Loucy (cell line): ENCODE results near the gene HSPG2.

ENCODE experiments used
- EZH2phosphoT487 ChIP-seq: fragments of 200-600 bp; IDR thresholded peaks from 2 replicates; pipeline ENCODE4 v1.6.1; 2018; ENCODE audit warnings: antibody characterized with exemption, mild to moderate bottlenecking, moderate library complexity, borderline replicate concordance
- TF ChIP-seq, protein P1 (sequence below): fragments of 200-600 bp; sonication (generic); conservative IDR thresholded peaks from 2 replicates; pipeline ENCODE4 v1.5.1; 2014; ENCODE audit warnings: mild to moderate bottlenecking, antibody characterized with exemption, low read length

DNA sequence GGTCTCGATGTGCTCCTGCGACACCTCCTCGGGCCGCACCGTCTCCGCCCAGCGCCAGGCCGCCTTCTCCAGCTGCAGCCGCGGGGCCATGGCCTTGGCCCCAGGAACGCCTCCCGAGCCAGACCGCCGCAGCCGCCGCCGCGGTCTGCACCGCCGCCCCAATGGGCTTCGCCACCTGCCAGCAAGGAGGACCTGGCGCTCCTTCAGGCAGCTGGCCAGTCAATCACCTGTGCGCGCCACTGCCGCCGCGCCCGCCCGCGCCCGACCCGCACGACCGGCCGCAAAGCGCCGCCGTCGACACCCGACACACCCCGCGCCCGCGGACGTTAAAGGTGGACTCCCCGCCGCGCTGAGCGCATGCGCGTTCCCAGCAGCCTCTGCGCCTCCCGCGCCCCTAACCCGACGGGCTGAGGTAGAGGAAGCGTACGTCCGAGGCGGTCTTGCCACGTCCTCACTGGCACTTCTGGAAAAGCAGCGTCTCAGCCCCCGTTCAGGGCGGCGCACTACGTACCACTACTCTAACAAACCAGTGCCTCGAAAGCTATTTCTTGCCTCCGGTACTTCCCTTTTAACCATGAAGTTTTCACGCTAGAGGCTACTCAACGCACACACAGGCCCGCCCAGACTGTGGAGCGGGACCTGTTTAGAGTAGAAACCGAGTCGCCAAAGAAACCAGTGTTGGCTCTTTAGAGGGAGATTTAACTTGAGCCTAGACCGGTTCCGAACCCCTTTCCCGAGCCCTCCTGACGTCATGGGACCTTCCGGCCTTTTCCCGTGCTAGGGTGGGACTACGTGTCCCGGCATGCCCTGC lies 154.0 kb downstream of the HSPG2 start, which contains the start of gene USP48:
- TF ChIP-seq, protein P1, sequence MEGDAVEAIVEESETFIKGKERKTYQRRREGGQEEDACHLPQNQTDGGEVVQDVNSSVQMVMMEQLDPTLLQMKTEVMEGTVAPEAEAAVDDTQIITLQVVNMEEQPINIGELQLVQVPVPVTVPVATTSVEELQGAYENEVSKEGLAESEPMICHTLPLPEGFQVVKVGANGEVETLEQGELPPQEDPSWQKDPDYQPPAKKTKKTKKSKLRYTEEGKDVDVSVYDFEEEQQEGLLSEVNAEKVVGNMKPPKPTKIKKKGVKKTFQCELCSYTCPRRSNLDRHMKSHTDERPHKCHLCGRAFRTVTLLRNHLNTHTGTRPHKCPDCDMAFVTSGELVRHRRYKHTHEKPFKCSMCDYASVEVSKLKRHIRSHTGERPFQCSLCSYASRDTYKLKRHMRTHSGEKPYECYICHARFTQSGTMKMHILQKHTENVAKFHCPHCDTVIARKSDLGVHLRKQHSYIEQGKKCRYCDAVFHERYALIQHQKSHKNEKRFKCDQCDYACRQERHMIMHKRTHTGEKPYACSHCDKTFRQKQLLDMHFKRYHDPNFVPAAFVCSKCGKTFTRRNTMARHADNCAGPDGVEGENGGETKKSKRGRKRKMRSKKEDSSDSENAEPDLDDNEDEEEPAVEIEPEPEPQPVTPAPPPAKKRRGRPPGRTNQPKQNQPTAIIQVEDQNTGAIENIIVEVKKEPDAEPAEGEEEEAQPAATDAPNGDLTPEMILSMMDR: no peak
- TF ChIP-seq EZH2phosphoT487: no peak
